ENCODE measurements around the gene GTF2F2. TPM values are rescaled to one million over a fixed set of nuclear protein-coding genes. Genes with fewer than 3 reads are reported as not detected.

Gene GTF2F2
- total RNA-seq, 1 experiment from 2014 or later, result 37.8 TPM

DNA sequence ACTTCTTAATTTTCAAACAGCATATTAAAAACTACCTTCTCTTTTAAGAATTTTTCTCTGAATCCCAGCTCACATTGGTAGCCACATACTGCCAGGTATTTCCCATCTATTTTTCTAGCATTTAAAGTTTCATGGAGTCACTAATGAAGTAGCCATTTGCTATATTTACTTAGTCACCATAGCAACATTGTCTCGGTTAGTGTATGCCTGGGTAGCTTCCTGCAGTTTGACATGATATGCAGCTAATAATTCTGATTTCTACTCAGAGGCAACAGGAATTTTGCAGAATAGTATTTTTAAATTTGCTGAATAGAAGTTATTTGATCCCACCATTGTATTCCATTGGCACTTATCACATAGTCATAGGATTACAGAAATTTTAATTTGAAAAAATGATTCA is 111.4 kb downstream of the GTF2F2 start:
- ChIA-PET CTCF (no interaction called here), POLR2A (ENCODE audit: low non-redundant PET) (no interaction called here)
- Histone ChIP-seq H3K27ac (ENCODE audit: low read depth, low read length, poor library complexity, severe bottlenecking) (no peak overlapping the region), H3K4me3 (ENCODE audit: low read depth, low read length, poor library complexity, severe bottlenecking) (no peak overlapping the region), H3K9me3 (ENCODE audit: low read depth, low read length, poor library complexity, severe bottlenecking) (no peaks in the 10 kb centered on the region), H3K4me1 (ENCODE audit: insufficient read depth, low read length, poor library complexity, severe bottlenecking) (peaks cover 23% of the 10 kb centered on the region), H3K36me3 (ENCODE audit: insufficient read depth, low read length, poor library complexity, severe bottlenecking) (no peaks in the 10 kb centered on the region), H3K27me3 (replicated peaks; ENCODE audit: insufficient read depth, low read depth, low read length, poor library complexity) (no peaks in the 10 kb centered on the region)
- intact Hi-C loops (cut with micrococcal nuclease; ENCODE audit: unreplicated experiment), result no loop called here
- TF ChIP-seq, protein P1, sequence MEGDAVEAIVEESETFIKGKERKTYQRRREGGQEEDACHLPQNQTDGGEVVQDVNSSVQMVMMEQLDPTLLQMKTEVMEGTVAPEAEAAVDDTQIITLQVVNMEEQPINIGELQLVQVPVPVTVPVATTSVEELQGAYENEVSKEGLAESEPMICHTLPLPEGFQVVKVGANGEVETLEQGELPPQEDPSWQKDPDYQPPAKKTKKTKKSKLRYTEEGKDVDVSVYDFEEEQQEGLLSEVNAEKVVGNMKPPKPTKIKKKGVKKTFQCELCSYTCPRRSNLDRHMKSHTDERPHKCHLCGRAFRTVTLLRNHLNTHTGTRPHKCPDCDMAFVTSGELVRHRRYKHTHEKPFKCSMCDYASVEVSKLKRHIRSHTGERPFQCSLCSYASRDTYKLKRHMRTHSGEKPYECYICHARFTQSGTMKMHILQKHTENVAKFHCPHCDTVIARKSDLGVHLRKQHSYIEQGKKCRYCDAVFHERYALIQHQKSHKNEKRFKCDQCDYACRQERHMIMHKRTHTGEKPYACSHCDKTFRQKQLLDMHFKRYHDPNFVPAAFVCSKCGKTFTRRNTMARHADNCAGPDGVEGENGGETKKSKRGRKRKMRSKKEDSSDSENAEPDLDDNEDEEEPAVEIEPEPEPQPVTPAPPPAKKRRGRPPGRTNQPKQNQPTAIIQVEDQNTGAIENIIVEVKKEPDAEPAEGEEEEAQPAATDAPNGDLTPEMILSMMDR (conservative IDR thresholded peaks at IDR 0.05; ENCODE audit: low read depth, low read length), result no peak
- no peak for TF ChIP-seq EZH2 (IDR thresholded peaks at IDR 0.05; ENCODE audit: borderline replicate concordance, low read depth, low read length, poor library complexity, severe bottlenecking)
- no TSS peak for BruUV-seq (replicated peaks)
- no peak for DNase-seq (ENCODE audit: low spot score)

- TF ChIP-seq, protein P1 (conservative IDR thresholded peaks at IDR 0.05; ENCODE audit: low read depth, low read length), result no peak
- TF ChIP-seq EZH2 (IDR thresholded peaks at IDR 0.05; ENCODE audit: borderline replicate concordance, low read depth, low read length, poor library complexity, severe bottlenecking), result no peak
- no peaks in the 10 kb centered on the region for H3K36me3 ChIP-seq (ENCODE audit: insufficient read depth, low read length, poor library complexity, severe bottlenecking)
- intact Hi-C loops (cut with micrococcal nuclease; ENCODE audit: unreplicated experiment), result no loop called here
- H3K4me1 ChIP-seq (ENCODE audit: insufficient read depth, low read length, poor library complexity, severe bottlenecking), result peaks cover 23% of the 10 kb centered on the region
- H3K27ac ChIP-seq (ENCODE audit: low read depth, low read length, poor library complexity, severe bottlenecking), result no peak overlapping the region
- no TSS peak for BruUV-seq (replicated peaks)
- POLR2A ChIA-PET (ENCODE audit: low non-redundant PET), result no interaction called here
- DNase-seq (ENCODE audit: low spot score), result no peak
- no peak overlapping the region for H3K4me3 ChIP-seq (ENCODE audit: low read depth, low read length, poor library complexity, severe bottlenecking)
- CTCF ChIA-PET, result no interaction called here
- no peaks in the 10 kb centered on the region for H3K27me3 ChIP-seq (replicated peaks; ENCODE audit: insufficient read depth, low read depth, low read length, poor library complexity)
- no peaks in the 10 kb centered on the region for H3K9me3 ChIP-seq (ENCODE audit: low read depth, low read length, poor library complexity, severe bottlenecking)
Measured at GRCh38 chr13:45232591-45232990, 112.3 kb downstream of the GTF2F2 start.

DNA sequence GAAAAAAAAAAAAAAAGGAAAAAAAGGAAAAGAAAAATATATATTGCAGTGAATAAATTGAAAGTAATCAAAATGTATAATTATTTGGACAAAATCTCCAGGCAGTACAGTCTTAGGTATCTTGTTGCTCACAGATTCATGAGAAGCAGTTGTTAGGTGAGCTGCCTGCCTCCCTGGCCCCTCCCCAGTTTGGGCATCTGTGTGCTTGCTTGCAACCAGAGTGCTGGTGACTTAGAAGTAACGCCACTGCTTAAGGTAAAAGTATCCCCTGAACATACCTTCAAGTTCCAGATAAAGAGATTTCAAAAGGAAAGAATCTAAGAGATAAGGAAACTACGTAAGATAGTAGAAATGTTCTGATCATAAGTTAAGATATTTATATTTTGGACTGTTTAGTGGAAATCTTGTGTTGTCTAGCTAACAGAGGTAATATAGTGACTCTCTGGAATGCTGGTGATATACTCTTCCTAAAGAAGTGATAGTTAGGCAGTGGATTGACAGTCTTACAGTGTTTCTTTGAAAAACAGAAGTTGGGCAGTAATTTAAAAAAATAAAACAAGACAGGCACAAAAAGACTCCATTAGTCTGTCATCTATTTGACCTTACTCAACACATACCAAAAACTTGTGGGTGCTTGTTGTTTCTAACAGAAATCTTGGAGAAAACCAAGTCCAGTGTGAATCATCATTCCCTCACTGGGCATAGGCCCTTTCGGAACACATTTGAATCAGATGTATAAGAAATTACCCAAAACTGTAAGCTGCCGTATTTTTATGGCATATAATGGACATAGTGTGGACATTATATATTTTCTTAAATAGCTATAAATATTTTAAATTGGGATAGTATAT is 118.9 kb downstream of the GTF2F2 start:
- TF ChIP-seq, protein P1 (conservative IDR thresholded peaks at IDR 0.05; ENCODE audit: low read depth, low read length), result no peak
- TF ChIP-seq EZH2 (IDR thresholded peaks at IDR 0.05; ENCODE audit: borderline replicate concordance, low read depth, low read length, poor library complexity, severe bottlenecking), result no peak
- Histone ChIP-seq H3K27me3 (replicated peaks; ENCODE audit: insufficient read depth, low read depth, low read length, poor library complexity) (no peaks in the 10 kb centered on the region), H3K9me3 (ENCODE audit: low read depth, low read length, poor library complexity, severe bottlenecking) (no peaks in the 10 kb centered on the region), H3K4me3 (ENCODE audit: low read depth, low read length, poor library complexity, severe bottlenecking) (no peak overlapping the region), H3K27ac (ENCODE audit: low read depth, low read length, poor library complexity, severe bottlenecking) (no peak overlapping the region), H3K36me3 (ENCODE audit: insufficient read depth, low read length, poor library complexity, severe bottlenecking) (no peaks in the 10 kb centered on the region), H3K4me1 (ENCODE audit: insufficient read depth, low read length, poor library complexity, severe bottlenecking) (peaks cover 36% of the 10 kb centered on the region)
- POLR2A ChIA-PET (ENCODE audit: low non-redundant PET), result no interaction called here
- BruUV-seq (replicated peaks), result no TSS peak
- intact Hi-C loops (cut with micrococcal nuclease; ENCODE audit: unreplicated experiment), result no loop called here
- DNase-seq (ENCODE audit: low spot score), result no peak
- CTCF ChIA-PET, result no interaction called here
